Dedifferentiated amniotic fluid mesenchymal stem cell (primary cell): ENCODE measurements around the gene LSM2.
"Not testable (repeated sequence)": the region's sequence is repeated elsewhere in the genome, so short reads cannot be mapped to it uniquely, and the experiment has no call there.

Experiments used
- DNase-seq: peaks from one replicate; pipeline ENCODE4 v3.0.0-alpha.2; 2016; ENCODE audit errors: extremely low spot score

Gene LSM2

GRCh38 chr6:31806470-31807272 lies at the start of gene LSM2:
LSM2 (minus strand) TSS chr6:31806966; CDS start chr6:31806757, 209 bp downstream.
- peak; percentile 97 for DNase-seq

GRCh38 chr6:31851980-31852718 lies 45.4 kb upstream of the LSM2 start:
- DNase-seq: not testable (repeated sequence)

- no peak for DNase-seq
Measured at GRCh38 chr6:31851485-31851832, 44.7 kb upstream of the LSM2 start.

GRCh38 chr6:31850765-31851484 lies 44.2 kb upstream of the LSM2 start:
- no peak for DNase-seq

DNA sequence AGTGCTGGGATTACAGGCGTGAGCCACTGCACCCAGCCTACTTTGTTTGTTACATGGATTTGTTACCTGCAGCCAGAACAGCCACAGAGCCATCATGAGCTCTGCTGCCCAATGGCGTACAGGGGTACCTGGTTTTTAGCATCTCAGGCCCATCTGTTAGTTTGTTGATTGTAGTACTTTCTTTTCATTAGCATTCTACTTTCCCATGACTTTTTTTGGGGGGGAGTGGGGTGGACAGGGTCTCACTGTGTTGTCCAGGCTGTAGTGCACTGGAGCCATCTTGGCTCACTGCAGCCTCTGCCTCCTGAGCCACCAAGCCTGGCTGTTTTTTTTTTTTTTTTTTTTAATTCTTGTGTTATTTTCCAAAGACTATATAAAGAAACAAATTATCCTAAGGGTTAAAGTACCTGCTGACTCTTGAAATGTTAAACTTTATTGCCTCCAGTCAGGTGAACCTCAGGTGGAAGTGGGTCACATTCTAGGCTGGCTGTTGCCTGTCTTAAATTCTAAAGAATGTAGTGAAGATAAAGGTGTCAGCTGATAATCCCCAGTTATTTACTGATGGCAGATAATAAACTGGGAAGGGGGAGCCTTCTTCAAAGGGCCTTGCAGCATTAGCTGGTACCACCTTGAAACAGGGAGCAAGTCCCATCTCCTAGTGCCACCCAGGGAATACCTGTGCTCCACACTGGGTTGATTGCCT lies 40.7 kb upstream of the LSM2 start:
- DNase-seq: no peak

- DNase-seq: no peak
Measured at GRCh38 chr6:31844507-31844906, 37.7 kb upstream of the LSM2 start.

DNA sequence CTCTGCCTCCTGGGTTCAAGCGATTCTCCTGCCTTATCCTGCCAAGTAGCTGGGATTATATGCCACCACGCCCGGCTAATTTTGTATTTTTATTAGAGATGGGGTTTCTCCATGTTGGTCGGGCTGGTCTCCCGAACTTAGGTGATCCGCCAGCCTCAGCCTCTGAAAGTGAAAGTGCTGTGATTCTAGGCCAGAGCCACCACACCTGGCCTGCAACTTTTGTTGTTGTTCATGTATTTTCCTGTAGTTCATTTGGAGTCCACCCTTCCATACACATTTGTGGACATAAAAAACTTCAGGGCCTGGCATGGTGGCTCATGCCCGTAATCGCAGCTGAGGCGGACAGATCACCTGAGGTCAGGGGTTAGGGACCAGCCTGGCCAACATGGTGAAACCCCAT lies 35.3 kb upstream of the LSM2 start:
- no peak for DNase-seq

DNA sequence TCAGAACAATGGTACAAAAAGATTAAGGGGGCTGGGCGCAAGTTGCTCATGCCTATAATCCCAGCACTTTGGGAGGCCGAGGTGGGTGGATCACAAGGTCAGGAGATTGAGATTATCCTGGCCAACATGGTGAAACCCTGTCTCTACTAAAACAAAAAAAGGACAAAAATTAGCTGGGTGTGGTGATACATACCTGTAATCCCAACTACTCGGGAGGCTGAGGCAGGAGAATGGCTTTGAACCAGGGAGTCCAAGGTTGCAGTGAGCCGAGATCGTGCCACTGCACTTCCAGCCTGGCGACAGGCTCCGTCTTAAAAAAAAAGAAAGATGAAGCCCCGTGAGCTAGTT lies 33.0 kb upstream of the LSM2 start:
- DNase-seq: not testable (repeated sequence)

GRCh38 chr6:31838968-31839367 lies 32.2 kb upstream of the LSM2 start:
- no peak for DNase-seq

DNA sequence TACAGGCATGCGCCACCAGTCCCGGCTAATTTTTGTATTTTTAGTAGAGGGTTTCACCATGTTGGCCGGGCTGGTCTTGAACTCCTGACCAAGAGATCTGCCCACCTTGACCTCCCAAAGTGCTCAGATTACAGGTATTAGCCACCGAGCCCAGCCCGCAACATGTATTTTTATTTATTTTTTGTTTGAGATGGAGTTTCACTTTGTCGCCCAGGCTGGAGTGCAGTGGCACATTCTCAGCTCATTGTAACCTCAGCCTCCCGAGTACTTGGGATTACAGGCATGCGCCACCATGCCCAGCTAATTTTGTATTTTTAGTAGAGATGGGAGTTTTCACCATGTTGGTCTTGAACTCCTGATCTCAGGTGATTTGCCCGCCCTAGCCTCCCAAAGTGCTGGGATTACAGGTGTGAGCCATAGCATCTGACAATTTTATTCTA lies 31.4 kb upstream of the LSM2 start:
- DNase-seq: not testable (repeated sequence)

- no peak for DNase-seq
Measured at GRCh38 chr6:31837369-31838113, 30.8 kb upstream of the LSM2 start.

- peak; percentile 49 for DNase-seq
Measured at GRCh38 chr6:31836474-31837368, 30.0 kb upstream of the LSM2 start.

DNA sequence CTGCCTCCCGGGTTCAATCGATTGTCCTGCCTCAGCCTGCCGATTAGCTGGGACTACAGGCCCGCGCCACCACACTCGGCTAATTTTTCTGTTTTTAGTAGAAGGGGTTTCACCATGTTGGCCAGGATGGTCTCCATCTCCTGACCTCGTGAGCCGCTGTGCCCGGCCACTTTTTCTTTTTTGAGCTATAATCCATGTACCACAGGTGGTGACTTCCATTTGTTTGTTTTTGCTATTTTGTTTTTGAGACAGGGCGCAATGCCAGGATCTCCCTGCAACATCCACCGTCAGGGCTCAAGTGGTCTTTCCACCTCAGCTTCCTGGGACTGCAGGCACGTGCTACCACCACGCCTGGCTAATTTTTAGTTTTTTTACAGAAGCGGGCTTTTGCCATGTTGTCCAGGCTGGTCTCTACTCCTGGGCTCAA lies 29.3 kb upstream of the LSM2 start:
- no peak for DNase-seq

GRCh38 chr6:31834367-31835250 lies 27.8 kb upstream of the LSM2 start:
- DNase-seq: peak; percentile 72

DNA sequence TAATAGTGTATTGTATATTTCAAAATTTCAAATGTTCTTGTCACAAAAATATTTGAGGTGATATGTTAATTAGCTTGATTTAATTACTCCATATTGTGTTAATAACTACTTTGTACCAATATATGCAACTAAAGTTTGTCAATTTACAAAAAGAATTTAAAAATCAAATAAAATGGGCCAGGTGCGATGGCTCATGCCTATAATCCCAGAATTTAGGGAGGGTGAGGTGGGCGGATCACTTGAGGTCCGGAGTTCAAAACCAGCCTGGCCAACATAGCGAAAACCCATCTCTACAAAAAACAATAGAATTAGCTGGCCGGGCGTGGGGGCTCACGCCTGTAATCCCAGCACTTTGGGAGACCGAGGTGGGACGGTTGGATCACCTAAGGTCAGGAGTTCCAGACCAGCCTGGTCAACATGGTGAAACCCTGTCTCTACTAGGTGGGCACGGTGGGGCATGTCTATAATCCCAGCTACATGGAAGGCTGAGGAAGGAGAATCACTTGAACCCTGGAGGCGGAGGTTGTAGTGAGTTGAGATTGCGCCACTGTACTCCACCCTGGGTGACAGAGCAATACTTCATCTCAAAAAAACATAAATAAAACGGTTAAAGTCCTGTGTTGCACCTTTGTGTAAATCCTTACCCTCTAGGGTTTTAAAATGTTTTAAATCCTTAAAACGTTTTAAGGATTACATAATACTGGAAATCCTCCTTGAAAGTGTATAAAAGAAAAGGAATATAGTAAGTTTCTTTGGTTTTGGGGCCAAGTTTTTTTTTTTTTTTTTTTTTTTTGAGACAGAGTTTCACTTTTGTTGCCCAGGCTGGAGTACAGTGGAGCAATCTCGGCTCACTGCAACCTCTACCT lies 24.8 kb upstream of the LSM2 start:
- DNase-seq: no peak

- DNase-seq: no peak
Measured at GRCh38 chr6:31830886-31831335, 24.1 kb upstream of the LSM2 start.

- DNase-seq: peak; percentile 54
Measured at GRCh38 chr6:31829633-31830283, 23.0 kb upstream of the LSM2 start.
